ENCODE data around the gene OPHN1.

The OPHN1 gene

GRCh38 chrX:68355629-68355920 lies 77.7 kb downstream of the OPHN1 start:
- TF ChIP-seq CTCF (IDR thresholded peaks at IDR 0.05): no peak

GRCh38 chrX:68354879-68355628 lies 78.2 kb downstream of the OPHN1 start:
- TF ChIP-seq CTCF (IDR thresholded peaks at IDR 0.05): no peak

- no peak for TF ChIP-seq CTCF (IDR thresholded peaks at IDR 0.05)
Measured at GRCh38 chrX:68345025-68345424, 88.3 kb downstream of the OPHN1 start.

DNA sequence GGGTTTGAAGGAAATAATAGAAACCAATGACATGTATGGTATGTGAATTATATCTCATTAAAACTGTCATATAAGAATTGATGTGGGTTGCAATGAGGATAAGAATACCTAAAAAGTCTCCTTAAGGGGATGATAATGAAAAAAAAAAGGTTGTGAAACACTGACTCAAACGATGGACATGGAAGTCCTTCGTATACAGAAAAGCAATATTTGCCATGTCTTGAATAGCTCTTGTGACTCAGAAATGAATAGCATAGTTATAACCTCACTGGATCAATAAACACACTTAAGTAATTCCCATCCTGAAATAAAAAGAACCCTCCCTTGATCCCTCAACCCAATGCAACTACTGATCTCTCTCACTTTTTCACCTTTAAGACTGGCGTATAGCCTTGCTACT lies 89.7 kb downstream of the OPHN1 start:
- TF ChIP-seq CTCF (IDR thresholded peaks at IDR 0.05): no peak

DNA sequence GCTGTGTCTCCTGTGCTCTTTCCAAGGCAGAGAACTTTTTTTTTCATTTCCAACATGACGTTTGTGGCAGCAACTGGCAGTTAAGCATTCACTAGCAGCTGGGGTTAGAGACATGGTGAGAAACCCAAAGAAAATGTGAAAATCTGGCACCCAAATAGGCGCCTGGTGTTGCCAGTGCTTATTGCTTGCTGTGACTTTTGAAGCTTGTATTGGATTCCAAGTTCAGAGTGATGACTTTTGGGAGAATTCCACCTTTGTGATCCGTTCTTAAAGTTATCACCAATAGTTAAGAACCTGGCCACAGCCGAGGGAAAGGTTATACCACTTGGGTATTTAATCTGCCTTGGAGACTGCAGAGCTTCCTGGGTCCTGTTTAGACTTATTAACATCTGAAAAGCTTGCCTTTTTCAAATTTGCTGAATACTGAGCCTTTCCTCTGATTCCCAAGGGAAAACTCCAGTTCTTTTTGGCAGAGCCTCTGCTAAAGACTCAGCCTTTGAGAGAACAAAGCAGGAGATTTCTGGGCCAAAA lies 101.0 kb downstream of the OPHN1 start:
- no peak for TF ChIP-seq CTCF (IDR thresholded peaks at IDR 0.05)

DNA sequence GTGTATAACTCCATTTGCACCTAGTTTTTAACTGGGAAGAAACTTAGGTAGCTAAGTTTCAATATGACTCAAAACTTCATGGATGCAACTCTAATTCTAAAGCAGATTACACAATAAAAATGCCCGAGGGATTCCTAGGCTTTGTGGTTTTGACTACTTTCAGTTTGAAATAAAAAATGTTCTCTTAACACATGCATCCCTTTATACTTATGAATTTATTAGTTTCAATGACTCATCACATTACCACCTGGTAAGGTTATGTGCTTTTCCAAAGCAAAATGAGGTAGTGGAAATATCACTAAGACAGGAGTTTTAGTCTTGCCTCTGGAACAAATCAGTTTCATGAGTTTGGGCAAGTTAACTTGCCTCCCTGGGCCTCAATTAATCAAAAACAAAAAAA lies 125.5 kb downstream of the OPHN1 start:
- no peak for TF ChIP-seq CTCF (IDR thresholded peaks at IDR 0.05)

DNA sequence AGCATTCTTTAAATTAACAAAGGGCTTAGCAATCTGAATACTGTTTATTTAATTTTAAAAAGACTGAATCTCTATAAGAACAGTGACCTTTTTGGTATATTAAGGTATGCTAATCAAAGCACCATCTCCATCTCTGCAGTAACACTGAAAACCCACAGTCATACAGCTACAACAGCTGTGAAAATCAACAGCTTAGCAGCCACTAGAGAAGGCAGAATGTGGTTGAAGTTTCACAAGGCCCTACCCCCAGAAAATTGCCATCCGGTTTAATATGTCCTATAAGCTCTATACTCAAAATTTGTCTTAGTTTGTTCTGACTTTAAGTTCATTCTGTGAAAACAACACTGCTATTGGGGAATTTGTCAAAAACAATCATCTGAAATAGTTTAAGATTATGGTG lies 128.7 kb downstream of the OPHN1 start:
- no peak for TF ChIP-seq CTCF (IDR thresholded peaks at IDR 0.05)

DNA sequence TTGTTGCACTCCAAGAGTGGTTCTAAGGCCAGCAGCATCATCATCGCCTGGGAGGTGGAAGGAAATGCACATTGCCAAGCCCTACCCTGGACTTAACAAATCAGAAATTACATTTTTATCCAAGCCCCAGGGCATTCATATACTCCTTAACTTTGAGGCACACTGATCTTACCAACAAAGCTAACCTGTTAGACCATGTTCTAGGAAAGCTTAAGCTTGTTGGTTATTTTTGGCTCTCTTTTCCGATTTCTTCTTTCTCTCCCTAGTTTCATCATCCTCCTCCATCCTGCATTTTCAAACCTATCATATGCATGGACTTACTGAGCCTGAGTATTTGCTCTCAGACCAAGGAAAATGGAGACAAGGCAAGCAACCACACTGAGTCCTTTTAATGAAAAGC lies 133.4 kb downstream of the OPHN1 start:
- TF ChIP-seq CTCF (IDR thresholded peaks at IDR 0.05): no peak
